ENCODE data around the gene PRELID1.
A peak's percentile ranks its signal among the peaks of the same experiment; 100 is the strongest.
"Not testable (repeated sequence)": the region's sequence is repeated elsewhere in the genome, so short reads cannot be mapped to it uniquely, and the experiment has no call there.

The PRELID1 gene

DNA sequence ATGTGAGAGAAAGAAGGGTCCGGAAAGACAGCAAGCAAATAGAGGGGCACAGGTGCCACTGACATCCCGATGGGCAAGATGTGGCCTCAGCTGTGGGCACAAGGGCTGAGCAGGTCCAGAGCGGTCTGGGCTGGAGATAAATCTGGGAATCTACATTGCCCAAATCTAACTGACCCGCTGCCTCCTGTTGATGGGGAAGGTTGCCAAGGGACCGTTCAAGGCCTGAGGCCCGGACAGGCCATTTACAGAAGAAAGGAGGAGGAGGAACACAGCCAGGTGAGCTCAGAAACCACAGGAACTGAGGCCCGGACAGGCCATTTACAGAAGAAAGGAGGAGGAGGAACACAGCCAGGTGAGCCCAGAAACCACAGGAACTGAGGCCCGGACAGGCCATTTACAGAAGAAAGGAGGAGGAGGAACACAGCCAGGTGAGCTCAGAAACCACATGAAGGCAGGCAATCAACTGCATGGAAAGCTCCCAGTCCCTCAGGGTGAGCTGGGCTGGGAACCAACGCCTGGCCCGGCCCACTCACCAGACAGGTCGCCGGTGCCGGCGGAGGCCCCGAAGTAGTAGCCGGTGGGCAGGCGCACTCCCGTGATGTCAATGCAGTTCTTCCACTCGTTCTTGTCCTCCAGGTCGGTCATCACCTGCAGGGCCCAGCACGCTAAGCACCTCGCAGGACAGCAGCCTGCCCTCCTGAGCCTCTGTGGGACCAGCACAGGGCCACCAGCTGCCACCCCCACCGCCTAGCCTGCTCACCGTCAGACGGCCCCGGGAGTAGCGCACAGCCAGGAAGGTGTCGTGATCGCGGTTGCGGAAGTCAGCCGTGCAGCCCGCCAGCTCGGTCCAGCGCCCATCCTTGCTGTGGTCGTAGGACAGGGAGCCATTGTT is 33.2 kb downstream of the PRELID1 start:
- no peak for DNase-seq

DNA sequence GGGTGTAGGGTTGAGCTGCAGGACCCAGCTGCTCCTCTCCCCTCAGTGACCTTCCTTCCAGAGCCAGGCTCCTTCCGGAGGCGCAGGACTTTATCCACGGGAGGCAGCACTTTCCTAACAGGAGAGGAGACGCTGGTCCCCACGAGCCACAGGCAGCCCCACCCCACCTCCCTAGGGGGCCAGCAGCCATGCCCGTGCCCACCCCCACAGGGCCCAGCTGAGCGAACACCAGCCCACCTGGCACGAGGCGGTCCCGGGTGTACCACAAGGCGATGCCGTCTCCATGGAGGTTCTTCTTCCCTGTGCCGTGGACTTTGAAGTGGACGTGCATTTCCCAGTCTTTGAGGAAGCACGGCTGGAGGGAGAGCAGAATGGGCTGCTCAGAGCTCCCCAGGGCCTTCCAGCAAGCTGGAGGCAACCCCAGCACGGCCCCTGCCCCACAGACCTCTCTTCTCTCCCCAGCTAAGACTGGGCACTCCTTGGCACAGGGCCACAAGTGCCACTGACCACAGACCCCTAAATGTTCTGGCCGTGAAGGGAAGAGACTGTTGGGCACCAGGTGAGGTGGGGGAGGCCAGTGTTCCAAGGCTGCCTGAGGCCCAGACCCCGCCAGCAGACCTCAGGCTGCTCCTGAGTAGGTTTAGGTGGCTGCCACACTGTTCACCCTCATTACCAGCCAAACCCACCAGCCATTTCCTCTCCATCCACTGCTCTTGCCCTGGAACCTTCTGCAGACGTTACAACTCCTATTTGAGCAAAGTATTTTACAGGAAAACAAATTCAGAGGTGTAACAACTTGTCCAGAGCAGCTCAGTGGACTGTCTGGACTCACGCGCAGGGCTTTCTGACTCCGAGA is 34.9 kb downstream of the PRELID1 start:
- no peak for DNase-seq

GRCh38 chr5:177339107-177339638 is 35.6 kb downstream of the PRELID1 start:
- DNase-seq = no peak

DNA sequence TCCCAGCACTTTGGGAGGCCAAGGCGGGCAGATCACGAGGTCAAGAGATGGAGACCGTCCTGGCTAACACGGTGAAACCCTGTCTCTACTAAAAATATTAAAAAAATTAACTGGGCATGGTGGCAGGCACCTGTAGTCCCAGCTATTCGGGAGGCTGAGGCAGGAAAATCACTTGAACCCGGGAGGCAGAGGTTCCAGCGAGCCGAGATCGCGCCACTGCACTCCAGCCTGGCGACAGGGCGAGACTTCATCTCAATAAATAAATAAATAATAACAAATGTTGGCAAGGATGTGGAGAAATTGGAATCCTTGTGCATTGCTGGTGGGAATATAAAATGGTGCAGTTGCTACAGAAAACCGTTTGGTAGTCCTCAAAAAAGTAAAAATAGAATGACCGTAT is 39.4 kb downstream of the PRELID1 start:
- not testable (repeated sequence) for DNase-seq

GRCh38 chr5:177343777-177344176 is 40.2 kb downstream of the PRELID1 start:
- no peak for DNase-seq

- DNase-seq = no peak
Measured at GRCh38 chr5:177344891-177345290, 41.3 kb downstream of the PRELID1 start.

GRCh38 chr5:177346820-177347219 is 43.2 kb downstream of the PRELID1 start:
- no peak for DNase-seq

GRCh38 chr5:177347699-177348098 is 44.1 kb downstream of the PRELID1 start:
- DNase-seq = no peak

DNA sequence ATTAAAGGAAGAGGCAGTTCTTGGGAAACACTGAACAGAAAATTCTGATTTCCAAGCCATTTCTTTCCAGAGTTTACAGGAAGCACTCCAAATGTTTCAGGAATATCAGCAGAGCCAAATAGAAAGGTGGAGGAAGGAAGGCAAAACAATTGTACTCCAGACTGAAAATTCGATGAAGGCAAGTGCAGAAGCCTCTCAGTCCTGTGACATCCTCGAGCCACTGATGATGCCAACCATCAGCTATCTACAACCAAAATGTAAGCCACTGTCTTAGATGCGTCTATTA is 45.7 kb downstream of the PRELID1 start:
- no peak for DNase-seq

DNA sequence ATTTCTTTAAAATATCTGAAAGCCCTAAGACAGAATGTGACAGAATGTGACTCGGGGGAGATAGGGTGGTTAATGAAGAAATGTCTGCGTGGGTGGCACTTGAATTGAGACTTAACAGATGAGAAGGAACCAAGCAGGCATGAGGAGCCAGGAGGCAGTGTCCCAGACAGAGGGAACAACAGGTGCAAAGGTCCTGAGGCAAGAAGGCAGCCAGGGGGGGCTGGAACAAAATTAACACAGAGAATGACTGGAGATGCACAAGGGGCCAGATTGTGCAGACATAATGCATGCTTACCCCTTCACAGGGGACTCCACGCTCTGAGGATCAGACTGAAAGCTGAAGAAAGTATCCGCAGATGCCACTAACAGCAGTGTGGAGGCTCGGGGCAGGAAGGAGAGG is 46.2 kb downstream of the PRELID1 start:
- DNase-seq = no peak

DNA sequence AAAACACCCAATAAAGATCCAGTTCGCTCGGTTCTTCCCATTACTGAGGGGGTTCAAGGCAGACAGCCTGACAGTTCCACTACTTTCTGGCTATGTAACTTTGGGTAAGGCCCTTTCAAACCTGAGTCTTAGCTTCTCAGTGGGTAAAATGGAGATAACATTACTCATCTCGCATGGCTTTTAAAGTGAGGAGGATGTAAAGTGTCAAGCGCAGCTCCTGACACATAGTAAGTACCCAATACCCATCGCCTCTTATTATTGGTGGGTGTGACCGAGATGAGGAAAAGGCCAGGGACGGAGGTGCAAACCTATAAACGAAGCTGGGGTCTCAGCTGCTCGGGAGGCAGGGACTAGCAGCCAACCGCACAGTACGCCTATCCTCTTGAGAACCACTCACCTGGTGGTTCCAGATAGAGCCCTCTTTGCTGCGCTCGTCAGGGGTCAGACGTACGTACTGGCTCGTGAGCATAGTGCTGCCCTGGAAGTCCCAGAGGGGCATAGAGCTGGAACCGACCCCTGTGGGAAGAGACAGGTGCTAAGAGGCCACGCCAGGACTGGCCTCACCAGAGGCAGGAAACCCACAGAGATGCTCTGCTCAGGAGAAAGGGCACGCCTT is 47.3 kb downstream of the PRELID1 start:
- no peak for DNase-seq

GRCh38 chr5:177351392-177352329 is 48.1 kb downstream of the PRELID1 start, which contains the start of gene LMAN2:
Gene LMAN2, minus strand, starts transcription at chr5:177351668. Its CDS starts 21 bp downstream, at chr5:177351647.
- peak; percentile 92 for DNase-seq

DNA sequence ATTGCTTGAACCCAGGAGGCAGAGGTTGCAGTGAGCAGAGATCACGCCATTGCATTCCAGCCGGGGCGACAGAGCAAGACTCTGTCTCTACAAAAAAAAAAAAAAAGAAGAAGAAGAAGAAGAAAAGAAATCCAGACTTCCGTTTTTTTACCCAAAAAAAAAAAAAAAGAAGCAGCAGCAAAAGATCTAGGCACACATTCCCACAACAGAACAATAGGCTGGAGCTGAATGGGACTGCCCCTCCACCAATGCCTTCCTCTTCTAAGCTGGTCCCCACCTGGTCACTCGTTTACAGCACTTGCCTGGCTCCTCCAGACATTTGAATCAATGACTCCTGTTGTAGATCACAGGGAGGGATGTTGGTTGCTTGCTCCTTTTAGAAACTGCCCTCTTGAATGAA is 49.5 kb downstream of the PRELID1 start:
- no peak for DNase-seq

DNA sequence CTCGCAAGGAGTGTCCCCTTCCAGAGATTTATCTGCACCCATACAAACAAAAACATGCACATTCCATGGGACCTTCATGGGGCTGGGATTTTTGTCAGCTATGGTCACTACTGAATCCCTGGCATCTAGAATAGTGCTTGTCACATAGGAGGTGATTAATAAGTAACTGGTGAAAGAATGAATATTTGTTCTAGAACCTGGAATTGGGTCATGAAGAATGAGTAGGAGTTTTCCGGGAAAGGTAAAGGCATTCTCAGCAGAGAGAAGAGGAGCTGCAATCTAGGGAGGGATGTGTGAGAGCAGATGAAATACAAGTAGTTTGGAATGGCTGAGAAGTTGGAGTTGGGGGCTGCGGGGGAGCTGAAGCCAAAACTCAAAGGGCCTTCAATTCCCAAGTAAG is 50.7 kb downstream of the PRELID1 start:
- no peak for DNase-seq

GRCh38 chr5:177354711-177355110 is 51.1 kb downstream of the PRELID1 start:
- no peak for DNase-seq

- DNase-seq = no peak
Measured at GRCh38 chr5:177355162-177355867, 51.7 kb downstream of the PRELID1 start.

DNA sequence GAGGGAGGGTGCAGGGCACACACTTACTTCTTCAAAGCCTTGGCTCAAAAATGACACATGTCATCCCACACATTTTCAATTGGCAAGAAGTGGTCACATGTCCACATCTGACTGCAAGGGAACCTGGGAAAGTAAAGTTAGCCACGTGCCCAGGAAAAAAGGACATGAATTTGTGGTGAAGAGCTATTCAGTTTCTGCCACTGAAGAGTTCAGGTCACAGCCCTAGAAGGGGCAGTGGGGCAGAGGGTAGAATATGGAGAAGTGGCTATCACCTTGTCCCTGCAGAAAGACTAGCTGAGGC is 52.2 kb downstream of the PRELID1 start:
- DNase-seq = no peak

All from activated CD8-positive, alpha-beta memory T cell treated with anti-CD3 and anti-CD28 coated beads, Interleukin-2, amount 50 U/mL, for 48 hours (primary cell).